Measurements from ENCODE around the gene COX14. TPM values are rescaled to one million over a fixed set of nuclear protein-coding genes. Genes with fewer than 3 reads are reported as not detected.
A peak's percentile ranks its signal among the peaks of the same experiment; 100 is the strongest.

Gene COX14
- total and polyA plus RNA-seq, 10 donors: 45.9 to 116 (median 59.7) TPM

GRCh38 chr12:50103351-50103750 is 8.7 kb upstream of the COX14 start:
- TF ChIP-seq CTCF (IDR thresholded peaks at IDR 0.05 in 8 of 11, conservative IDR thresholded peaks at IDR 0.05 in 3 of 11) (no peak), POLR2AphosphoS5 (IDR thresholded peaks at IDR 0.05) (no peak), POLR2A (IDR thresholded peaks at IDR 0.05) (no peak)
- Histone ChIP-seq H3K27me3 (replicated peaks in 1 of 7) (no peaks in the 10 kb centered on the region), H3K4me1 (peaks cover 0 to 4% (median 0%) of the 10 kb centered on the region in 6 donors), H3K36me3 (peaks cover 0 to 45% (median 31%) of the 10 kb centered on the region in 6 donors), H3K4me3 (no peak overlapping the region), H3K9me3 (no peaks in the 10 kb centered on the region), H3K27ac (no peak overlapping the region)
- intact Hi-C loops (cut with DNase I; ENCODE audit: low total_unique reads): no loop called here
- DNase-seq: no peak
- 93 to 100% (median 97%) methylated on average over 2 of the region's 2 CpGs for WGBS, 5 donors

- intact Hi-C loops (cut with DNase I; ENCODE audit: low total_unique reads): no loop called here
- H3K27me3 ChIP-seq (replicated peaks in 1 of 7): no peaks in the 10 kb centered on the region
- H3K9me3 ChIP-seq: no peaks in the 10 kb centered on the region
- H3K36me3 ChIP-seq: peaks cover 0 to 40% (median 26%) of the 10 kb centered on the region in 6 donors
- TF ChIP-seq POLR2AphosphoS5 (IDR thresholded peaks at IDR 0.05) (peak in 2 of 3 donors; percentile 38 to 40), CTCF (IDR thresholded peaks at IDR 0.05 in 8 of 11, conservative IDR thresholded peaks at IDR 0.05 in 3 of 11) (no peak), POLR2A (IDR thresholded peaks at IDR 0.05) (no peak)
- WGBS, 5 donors: 55 to 72% (median 58%) methylated on average over 13 of the region's 13 CpGs
- H3K4me3 ChIP-seq: no peak within 1 kb of the TSS
- peaks cover 0 to 4% (median 0%) of the 10 kb centered on the region in 6 donors for H3K4me1 ChIP-seq
- no peak for DNase-seq
- no peak within 1 kb of the TSS for H3K27ac ChIP-seq
These were observed 8.2 kb upstream of the COX14 start, which contains the start of gene GPD1 for GRCh38 chr12:50103767-50104321. TSS of gene GPD1 (plus strand) at chr12:50104008. CDS start at chr12:50104051, 43 bp downstream.

DNA sequence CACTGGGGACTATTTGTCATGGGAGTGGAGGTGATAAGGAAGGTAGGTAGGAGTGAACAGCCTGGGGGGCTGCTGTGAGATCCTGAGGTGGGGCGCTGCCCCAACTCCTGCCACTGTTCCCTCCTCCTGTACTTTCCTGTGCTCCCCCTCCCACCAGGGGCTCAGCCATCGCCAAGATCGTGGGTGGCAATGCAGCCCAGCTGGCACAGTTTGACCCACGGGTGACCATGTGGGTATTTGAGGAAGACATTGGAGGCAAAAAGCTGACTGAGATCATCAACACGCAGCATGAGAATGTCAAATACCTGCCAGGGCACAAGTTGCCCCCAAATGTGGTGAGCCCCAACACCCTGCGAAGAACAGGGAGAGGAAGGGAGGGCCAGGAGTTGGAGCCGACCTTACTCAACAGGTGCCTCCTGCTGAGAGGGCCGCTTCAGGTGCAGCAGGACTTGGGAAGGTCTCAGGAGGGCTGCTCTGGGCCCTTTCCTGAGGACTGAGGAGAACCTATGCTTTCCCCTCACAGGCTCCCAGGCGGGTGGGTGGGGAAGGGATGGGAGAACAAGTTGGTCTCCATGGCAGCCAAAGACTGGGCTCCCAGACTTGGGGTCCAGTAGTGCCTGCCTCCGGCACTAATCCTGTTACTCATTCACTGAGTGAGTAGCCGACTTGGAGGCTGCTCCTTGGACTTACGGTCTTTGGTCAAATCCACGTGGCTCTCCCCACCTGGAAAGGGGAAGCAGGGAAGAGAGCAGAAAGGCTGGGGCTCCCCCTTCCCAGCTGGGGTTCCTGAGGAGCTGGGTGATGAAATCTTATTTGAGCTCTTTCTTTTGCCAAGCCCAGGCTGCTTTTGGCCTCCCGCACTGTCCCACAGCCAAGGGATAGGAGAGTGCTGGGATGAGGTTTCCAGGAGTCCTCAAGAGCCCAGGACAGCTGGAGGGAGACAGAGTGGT is 7.3 kb upstream of the COX14 start:
- Histone ChIP-seq H3K27me3 (replicated peaks in 1 of 7) (no peaks in the 10 kb centered on the region), H3K4me1 (peaks cover 2 to 11% (median 6%) of the 10 kb centered on the region in 6 donors), H3K4me3 (no peak overlapping the region), H3K9me3 (no peaks in the 10 kb centered on the region), H3K36me3 (peaks cover 0 to 32% (median 18%) of the 10 kb centered on the region in 6 donors), H3K27ac (no peak overlapping the region)
- whole genome bisulfite sequencing, 5 donors: 81 to 87% (median 82%) methylated on average over 14 of the region's 14 CpGs
- intact Hi-C loops (cut with DNase I; ENCODE audit: low total_unique reads): no loop called here
- no peak for DNase-seq
- TF ChIP-seq POLR2A (IDR thresholded peaks at IDR 0.05) (no peak), POLR2AphosphoS5 (IDR thresholded peaks at IDR 0.05) (no peak)

DNA sequence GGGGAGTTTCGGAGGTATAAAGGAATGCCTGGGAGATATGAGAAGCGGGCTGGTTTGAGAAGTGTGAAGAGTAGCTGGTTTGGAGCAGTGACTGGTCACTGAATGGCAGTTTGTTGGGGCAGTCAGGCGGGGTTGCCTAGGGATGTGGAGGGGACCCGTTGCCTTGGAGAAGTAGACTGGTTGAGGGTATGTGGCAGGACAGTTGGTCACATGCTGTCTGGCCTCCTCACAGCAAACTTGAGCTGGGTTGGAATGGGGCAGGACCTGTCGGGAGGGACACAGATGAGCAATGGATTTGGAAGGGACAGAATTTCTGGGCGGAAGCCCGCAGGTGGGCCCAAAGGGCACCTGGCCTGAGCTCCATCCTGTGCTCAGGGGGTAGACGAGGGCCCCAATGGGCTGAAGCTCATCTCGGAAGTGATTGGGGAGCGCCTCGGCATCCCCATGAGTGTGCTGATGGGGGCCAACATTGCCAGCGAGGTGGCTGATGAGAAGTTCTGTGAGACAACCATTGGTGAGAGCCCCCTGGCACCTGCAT is 6.1 kb upstream of the COX14 start:
- intact Hi-C loops (cut with DNase I; ENCODE audit: low total_unique reads): no loop called here
- Histone ChIP-seq H3K27ac (no peak overlapping the region), H3K9me3 (no peaks in the 10 kb centered on the region), H3K4me3 (no peak overlapping the region), H3K36me3 (peaks cover 0 to 19% (median 7%) of the 10 kb centered on the region in 6 donors), H3K27me3 (replicated peaks in 1 of 7) (no peaks in the 10 kb centered on the region), H3K4me1 (peaks cover 15 to 24% (median 19%) of the 10 kb centered on the region in 6 donors)
- WGBS, 5 donors: 87 to 97% (median 96%) methylated on average over 12 of the region's 12 CpGs
- no peak for TF ChIP-seq POLR2A (IDR thresholded peaks at IDR 0.05)
- no peak for TF ChIP-seq CTCF (IDR thresholded peaks at IDR 0.05 in 8 of 11, conservative IDR thresholded peaks at IDR 0.05 in 3 of 11)
- no peak for TF ChIP-seq POLR2AphosphoS5 (IDR thresholded peaks at IDR 0.05)
- no peak for DNase-seq
